HG03378 (cell line): ENCODE measurements around the gene RPN2.

Experiments used
- ATAC-seq: cut with Tn5 transposase; IDR thresholded peaks from one replicate; pipeline ENCODE4 v1.9.1; 2021; ENCODE audit warnings: mild to moderate bottlenecking, moderate library complexity; ENCODE audit not compliant: unreplicated experiment

RPN2 gene

GRCh38 chr20:37240337-37241067 is 61.4 kb downstream of the RPN2 start:
- no peak for ATAC-seq

DNA sequence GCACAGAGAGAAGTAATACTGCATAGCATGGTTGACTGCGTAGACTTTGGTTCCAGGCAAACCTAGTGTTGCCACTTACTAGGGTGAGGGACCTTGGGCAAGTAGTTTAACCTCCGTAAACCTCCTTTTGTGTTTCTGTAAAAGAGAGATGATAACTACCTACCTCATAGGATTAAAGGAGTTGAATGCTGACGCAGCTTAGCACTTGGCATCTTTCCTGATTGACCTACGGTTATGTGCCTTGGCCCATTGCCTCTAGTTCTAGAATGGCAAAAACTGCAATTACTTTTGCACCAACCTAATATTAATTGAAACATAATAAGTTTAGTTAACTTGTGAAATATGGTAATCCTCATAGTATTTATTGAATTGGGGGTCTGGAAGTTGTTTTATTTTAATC is 63.4 kb downstream of the RPN2 start:
- ATAC-seq: no peak

GRCh38 chr20:37243076-37243936 is 64.2 kb downstream of the RPN2 start:
- no peak for ATAC-seq

DNA sequence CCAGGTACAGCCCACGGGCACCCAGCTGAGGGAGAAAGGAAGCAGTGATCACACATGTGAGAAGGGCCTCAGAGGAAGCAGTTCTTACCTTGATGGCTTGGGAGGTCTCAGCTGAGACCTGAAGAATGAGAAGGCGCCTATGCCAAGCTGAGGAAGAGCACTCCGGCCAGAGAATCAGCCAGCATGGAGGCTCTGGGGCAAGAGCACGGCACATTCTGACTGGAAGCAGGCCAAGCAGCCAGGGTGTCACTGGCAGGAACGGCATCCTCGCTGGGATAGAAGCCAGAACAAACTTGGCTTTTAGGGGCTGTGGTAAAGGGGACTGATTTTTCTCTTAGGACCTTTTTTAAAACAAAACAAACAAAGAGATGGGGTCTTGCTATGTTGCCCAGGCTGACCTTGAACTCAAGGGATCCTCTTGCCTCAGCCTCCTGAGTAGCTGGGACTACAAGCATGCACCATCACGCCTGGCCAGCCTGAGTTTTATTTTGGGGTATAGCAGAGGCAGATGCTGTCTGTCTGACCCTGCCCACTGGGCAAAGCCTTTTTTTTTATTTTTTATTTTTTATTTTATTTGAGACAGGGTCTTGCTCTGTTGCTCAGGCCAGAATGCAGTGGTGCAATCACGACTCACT is 64.9 kb downstream of the RPN2 start:
- no peak for ATAC-seq

DNA sequence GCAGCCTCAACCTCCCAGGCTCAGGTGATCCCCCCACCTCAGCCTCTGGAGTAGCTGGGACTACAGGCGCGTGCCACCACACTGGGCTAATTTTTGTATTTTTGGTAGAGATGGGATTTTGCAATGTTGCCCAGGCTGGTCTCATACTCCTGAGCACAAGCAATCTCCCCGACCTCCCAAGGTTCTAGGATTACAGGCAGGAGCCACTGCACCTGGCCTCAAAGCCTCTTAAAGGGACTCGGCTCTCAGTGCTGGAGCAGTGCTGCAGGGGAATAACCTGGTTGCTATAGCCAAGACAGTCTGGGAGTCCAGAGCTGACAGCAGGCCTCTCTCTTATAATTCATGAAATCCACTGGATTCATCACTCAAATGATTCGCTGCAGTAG is 65.4 kb downstream of the RPN2 start:
- ATAC-seq: no peak

GRCh38 chr20:37245216-37246150 is 66.4 kb downstream of the RPN2 start:
- ATAC-seq: no peak

GRCh38 chr20:37246736-37247135 is 67.6 kb downstream of the RPN2 start:
- ATAC-seq: no peak

DNA sequence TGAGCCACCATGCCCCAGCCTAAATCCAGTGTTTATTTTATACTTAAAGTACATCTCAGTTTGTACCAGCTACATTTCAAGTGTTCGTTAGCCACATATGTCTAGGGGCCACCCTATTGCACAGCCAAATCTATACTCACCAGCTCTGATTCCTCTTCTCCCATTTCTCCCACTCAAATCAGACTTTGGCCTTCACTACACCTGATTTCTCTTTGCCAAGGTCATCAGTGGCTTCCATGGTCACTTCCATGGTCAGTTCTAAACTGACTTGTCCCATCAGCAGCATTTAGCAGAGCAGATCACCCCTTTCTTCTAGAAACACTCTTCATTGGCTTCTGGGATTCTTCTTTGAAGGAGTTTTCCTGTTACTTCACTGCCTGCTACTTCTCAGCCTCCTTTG is 68.4 kb downstream of the RPN2 start:
- no peak for ATAC-seq

DNA sequence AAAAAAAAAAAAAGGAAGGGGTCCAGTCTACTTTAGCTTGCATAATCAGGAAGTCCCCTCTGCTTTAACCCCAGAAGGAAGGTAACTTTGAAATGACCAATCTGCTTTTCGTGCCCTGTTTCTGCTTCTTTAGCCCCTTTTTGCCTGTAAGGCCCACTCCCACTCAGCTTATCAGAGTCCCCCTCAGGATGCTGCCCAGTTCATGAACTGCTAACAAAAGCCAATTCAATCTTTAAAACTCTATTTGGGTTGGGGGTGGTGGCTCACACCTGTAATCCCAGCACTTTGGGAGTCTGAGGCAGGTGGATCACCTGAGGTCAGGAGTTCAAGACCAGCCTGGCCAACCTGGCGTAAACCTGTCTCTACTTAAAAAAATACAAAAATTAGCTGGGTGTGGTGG is 70.2 kb downstream of the RPN2 start:
- no peak for ATAC-seq

- no peak for ATAC-seq
Observed at GRCh38 chr20:37251825-37252477, 72.8 kb downstream of the RPN2 start.

DNA sequence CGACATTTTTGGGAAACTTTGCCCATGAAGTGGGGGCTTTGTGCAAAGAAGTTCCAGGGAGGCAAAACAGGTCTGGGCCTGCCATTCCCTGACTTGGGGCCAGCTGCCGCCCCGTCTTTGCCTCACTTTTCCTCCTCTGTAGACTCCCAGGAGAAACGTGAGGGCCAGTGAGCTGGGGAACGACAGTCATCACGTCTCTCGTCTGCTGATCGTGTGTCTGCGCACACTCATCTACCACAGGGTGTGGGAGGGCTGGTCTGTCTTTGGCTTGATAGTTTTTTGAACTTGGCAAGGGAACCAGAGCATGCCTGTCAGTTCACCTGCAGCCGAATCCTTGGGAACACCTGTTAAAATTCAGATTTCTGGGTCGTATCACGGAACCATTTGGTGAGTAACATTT is 74.0 kb downstream of the RPN2 start:
- no peak for ATAC-seq

GRCh38 chr20:37254114-37254878 is 75.2 kb downstream of the RPN2 start:
- ATAC-seq: no peak

DNA sequence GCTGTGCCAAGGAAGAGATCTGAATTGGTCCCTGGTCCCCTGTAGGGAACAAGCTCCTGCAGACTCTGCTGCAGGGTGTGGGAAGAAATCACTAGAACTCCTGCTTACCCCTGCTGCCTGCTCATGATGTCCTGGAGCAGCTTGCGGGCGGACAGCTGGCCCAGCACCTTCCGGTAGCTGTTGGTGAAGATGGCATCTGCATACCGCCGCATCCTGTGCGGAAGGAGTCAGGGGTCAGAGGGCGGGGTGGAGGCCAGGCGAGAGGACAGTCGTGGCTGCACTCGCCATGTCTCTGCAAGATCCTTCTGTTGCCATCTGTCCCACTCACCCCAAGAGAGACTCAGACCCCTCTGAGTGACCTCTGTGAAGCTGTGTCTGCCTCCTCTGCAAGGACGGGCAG is 77.2 kb downstream of the RPN2 start:
- no peak for ATAC-seq

DNA sequence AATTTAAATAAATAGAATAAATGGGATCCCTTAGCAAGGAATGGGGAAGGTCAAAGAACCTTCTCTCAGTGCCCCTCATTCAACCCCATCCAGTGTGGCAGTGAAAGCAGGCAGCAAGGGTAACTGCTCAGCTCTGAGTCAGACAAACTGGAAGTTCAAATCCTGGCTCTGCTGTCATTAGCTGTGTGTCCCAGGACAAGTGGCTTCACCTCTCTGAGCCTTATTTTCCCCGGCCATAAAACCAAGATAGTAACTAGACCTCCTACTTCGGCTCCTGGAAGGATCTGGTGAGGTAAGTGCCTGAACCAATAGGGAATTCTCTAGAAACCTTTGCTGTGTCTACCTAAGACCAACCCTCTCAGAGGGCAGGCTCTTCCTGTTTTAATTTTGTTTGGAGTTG is 78.4 kb downstream of the RPN2 start:
- ATAC-seq: no peak

- no peak for ATAC-seq
Observed at GRCh38 chr20:37257988-37258387, 78.9 kb downstream of the RPN2 start.

DNA sequence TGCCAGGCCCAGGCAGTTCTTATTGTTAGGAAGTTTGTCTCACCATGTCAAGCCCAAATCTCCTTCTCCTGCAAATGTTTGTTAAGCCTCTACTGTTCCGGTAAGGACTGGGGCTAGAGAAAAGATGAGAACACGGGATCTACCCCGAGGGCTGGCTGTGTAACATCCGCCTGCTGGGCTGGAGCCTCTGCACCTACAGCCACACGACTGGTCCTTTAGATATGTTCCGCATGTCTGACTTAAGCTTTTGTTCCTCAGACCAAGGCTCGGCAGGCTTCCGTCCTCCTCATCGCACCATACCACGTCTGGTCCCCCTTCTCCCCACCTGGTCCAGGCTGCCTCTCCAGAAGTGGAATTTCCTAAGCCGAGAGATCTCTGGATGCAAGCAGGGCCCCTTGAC is 79.9 kb downstream of the RPN2 start:
- ATAC-seq: no peak

DNA sequence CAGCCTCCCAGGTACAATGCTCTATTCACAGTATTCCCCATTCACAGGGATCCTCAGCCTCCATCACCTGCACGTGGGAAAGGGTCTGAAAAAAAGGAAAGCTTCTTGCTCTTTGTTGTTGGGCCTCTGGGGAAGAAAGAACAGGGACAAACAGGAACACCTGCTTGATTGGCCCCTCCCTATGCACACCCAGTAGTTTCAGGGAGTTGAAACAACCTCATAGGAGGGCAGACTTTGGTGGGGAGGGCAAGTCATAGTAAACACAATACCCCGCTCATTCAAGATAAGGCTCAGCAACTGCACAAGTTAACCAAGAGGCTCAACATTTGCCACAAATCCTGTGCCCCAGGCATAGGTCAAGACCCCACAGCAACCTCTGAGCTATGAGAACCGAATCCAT is 80.7 kb downstream of the RPN2 start:
- no peak for ATAC-seq

DNA sequence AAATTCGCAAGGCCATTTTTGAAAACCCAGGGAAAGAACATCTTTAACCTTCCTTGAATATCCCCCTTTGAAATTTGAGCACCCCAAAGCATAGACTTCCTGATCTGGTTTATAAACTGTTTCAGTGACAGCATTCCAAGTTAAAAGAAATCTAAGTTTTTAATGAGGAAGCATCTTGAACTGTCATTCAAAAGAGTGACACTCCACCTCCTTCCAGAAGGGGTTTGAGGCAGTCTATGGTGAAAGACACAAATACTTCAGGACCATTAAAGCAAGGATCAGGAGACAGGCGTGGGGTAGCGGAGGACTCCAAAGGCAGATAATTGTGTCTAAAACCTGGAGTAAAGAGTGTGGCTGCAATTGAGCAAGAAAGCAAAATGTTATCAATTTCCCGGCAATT is 81.8 kb downstream of the RPN2 start:
- no peak for ATAC-seq

- ATAC-seq: no peak
Observed at GRCh38 chr20:37261714-37262113, 82.6 kb downstream of the RPN2 start, which contains the start of gene GHRH. TSS of gene GHRH (minus strand) at chr20:37261814. CDS start at chr20:37256889, 4,925 bp downstream.
